ENCODE results near the gene NRXN2.

NRXN2 gene

GRCh38 chr11:64719406-64719805 lies 3.6 kb downstream of the NRXN2 start:
- no peak overlapping the region for H3K27ac ChIP-seq
- TF ChIP-seq CTCF (conservative IDR thresholded peaks at IDR 0.05; ENCODE audit: low read depth): no peak
- ChIA-PET POLR2A (ENCODE audit: low non-redundant PET) (no interaction called here), CTCF (interaction anchor here (0.5 to 0.7 kb wide), 2 partner anchors 242 to 364 kb away, joined by 5 to 8 read pairs; no protein-coding TSS in a partner anchor)
- no peak for DNase-seq (ENCODE audit: low spot score)

- DNase-seq (ENCODE audit: low spot score): no peak
- no peak for TF ChIP-seq CTCF (conservative IDR thresholded peaks at IDR 0.05; ENCODE audit: low read depth)
- H3K27ac ChIP-seq: no peak overlapping the region
- ChIA-PET CTCF (interaction anchor here (0.5 to 0.7 kb wide), 2 partner anchors 243 to 364 kb away, joined by 5 to 8 read pairs; no protein-coding TSS in a partner anchor), POLR2A (ENCODE audit: low non-redundant PET) (no interaction called here)
Observed at GRCh38 chr11:64718780-64719124, 4.2 kb downstream of the NRXN2 start.

GRCh38 chr11:64718084-64718779 lies 4.8 kb downstream of the NRXN2 start:
- no peak for DNase-seq (ENCODE audit: low spot score)
- H3K27ac ChIP-seq: no peak overlapping the region
- CTCF ChIA-PET: no interaction called here
- TF ChIP-seq CTCF (conservative IDR thresholded peaks at IDR 0.05; ENCODE audit: low read depth): no peak
- POLR2A ChIA-PET (ENCODE audit: low non-redundant PET): no interaction called here

GRCh38 chr11:64717268-64717578 lies 5.8 kb downstream of the NRXN2 start:
- CTCF ChIA-PET: interaction anchor here (0.8 kb wide), 1 partner anchor 29 kb away, joined by 3 read pairs; no protein-coding TSS in a partner anchor
- DNase-seq (ENCODE audit: low spot score): no peak
- POLR2A ChIA-PET (ENCODE audit: low non-redundant PET): no interaction called here
- no peak for TF ChIP-seq CTCF (conservative IDR thresholded peaks at IDR 0.05; ENCODE audit: low read depth)
- no peak overlapping the region for H3K27ac ChIP-seq

- ChIA-PET POLR2A (ENCODE audit: low non-redundant PET) (no interaction called here), CTCF (interaction anchor here (0.8 to 1.3 kb wide), 2 partner anchors 28 to 267 kb away, joined by 3 to 4 read pairs; no protein-coding TSS in a partner anchor)
- no peak for DNase-seq (ENCODE audit: low spot score)
- no peak overlapping the region for H3K27ac ChIP-seq
- no peak for TF ChIP-seq CTCF (conservative IDR thresholded peaks at IDR 0.05; ENCODE audit: low read depth)
Observed at GRCh38 chr11:64716473-64717267, 6.3 kb downstream of the NRXN2 start.

GRCh38 chr11:64715756-64716472 lies 7.1 kb downstream of the NRXN2 start:
- TF ChIP-seq CTCF (conservative IDR thresholded peaks at IDR 0.05; ENCODE audit: low read depth): no peak

More at GRCh38 chr11:64715756-64716472, 7.1 kb downstream of the NRXN2 start:
- POLR2A ChIA-PET (ENCODE audit: low non-redundant PET): interaction anchor here (0.6 kb wide), 1 partner anchor 149 kb away, joined by 5 read pairs; no protein-coding TSS in a partner anchor
- H3K27ac ChIP-seq: no peak overlapping the region
- no peak for DNase-seq (ENCODE audit: low spot score)
- CTCF ChIA-PET: interaction anchor here (1.3 kb wide), 1 partner anchor 267 kb away, joined by 4 read pairs; no protein-coding TSS in a partner anchor

Measured in RWPE1 (cell line).